ENCODE results near the gene KBTBD2.
"Not testable (repeated sequence)": the region's sequence is repeated elsewhere in the genome, so short reads cannot be mapped to it uniquely, and the experiment has no call there.

The KBTBD2 gene

DNA sequence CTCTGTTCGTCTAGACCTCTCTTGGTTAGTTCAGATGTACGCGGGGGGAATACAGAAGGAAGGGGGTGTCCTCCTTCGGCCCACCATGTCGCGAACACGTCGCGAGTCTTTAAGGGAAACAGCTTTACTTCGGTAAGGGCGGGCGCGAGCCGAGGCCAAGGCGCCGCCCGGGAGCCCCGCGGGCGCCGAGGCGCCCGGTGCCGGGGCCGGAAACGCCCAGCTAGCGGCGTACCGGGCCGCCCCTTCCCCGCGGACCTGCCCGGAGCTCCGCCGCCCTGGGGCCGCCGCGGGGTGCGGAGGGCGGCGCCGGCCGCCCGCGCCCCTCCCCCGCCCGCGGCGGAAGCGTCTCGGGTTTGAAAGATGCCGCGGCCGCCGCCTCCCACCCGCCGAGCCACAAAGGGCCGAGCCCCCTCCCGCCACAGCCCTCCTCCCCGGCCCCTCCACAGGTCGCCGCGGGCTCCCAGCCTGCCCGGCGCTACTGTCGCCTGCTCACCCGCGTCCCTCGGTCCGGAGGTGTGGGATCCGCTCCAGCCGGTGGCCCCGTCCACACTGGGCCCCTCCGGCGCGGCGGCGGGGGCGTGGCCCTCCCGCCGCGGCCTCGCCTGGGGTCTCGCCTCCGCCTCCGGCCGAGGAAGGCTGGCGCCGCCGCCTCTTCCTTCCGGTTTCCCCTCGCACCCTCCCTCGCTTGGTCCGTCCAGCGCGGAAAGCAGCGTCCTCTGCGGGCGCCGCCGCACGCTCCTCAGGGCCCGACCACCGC, at the start of gene KBTBD2:
Gene KBTBD2, minus strand, starts transcription at position 718 of the 757 bp plus-strand sequence. CDS start 12,156 bp downstream, outside the sequence.
- peak; percentile 64 for DNase-seq

DNA sequence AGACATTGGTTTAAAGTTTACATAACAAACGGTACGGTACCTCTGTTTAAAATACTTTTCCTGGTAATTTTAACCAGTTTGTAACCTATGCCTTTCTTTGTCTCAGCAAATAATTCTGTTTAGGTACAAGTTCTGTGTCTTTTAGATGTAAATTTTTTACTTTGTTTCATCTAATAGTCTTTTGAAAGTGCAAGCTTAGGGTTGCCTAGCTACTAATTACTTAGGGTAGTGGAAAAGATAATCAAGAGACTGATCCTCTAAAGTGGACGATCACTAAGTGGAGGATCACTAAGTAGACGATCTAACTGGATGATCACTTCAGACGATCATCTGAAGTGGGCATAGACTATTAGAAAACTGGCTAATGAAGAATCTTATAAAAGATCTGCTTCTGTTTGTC, 49.6 kb upstream of the KBTBD2 start:
- DNase-seq = peak; percentile 10

DNA sequence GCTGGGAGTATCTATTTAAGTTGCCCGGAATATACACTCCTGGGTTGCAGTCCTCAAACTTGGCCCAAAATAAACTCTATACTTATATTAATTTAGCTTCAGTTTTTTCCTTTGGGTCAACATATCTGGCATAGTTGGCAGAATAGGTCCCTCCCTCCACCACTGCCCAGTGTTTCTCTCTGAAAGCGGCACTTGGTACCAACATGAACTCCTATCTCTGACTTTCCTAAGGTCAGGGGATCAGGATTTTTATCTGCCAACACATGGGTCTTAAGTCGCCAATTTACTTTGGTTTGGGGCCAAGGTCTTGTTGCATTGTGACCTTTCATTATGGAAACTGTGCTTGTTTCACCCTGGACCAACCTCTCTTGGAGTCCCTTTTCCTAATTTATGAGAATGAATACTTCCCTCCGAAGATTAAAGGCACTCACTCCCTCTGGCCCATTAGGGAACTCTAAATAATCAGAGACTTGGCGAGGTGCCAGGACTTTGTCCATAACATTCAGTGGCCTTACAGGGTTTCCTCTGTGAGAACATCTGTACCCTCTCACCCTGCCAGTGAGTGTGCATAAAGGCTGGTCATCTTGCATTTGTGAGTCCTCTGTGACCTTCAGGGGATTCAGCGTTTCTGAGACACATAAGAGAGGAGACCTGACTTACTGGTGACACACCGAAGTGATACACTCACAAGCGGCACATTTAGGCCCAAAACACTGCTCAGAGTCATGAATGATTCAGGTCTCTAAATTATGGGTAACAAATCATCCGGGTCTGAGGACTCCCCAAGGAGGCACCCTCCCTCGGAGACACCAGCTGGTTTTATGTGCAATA, 46.0 kb upstream of the KBTBD2 start:
- DNase-seq = peak; percentile 44

DNA sequence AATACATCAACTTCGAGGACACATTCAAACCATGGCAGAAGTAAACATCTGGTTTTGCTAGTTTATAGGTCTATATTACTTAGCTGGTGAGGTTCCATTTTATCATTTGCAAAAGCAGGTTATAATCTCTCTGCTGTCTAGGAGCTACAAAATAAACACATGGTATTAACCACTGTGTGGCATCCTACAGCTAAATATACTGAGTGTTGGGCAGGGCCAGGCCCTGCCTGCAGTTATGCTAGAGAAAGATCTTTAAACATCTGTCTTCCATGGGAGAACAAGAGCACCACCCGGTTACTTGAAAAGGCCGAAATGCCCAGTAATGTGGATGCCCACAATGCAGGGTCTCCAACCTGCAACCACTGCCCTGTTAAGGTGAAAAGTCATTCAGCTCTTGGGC, 45.1 kb upstream of the KBTBD2 start:
- DNase-seq = no peak

DNA sequence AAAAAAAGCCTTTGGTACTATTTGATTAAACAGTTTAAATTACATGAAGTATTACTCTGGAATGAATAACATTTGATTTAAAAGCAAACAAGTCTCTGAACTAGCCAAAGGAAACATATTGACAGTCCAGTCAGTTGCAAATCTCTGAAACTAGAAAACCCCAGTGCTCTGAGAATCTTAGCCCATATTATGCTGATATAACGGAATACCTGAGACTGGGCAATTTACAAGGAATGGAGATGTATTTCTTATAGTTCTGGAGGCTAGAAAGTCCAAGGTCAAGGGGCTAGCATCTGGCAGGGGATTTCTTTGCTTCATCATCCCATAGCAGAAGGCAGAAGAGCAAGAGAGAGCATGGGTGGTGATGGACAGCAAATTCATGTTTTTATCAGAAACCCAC, 44.0 kb upstream of the KBTBD2 start:
- DNase-seq = no peak

DNA sequence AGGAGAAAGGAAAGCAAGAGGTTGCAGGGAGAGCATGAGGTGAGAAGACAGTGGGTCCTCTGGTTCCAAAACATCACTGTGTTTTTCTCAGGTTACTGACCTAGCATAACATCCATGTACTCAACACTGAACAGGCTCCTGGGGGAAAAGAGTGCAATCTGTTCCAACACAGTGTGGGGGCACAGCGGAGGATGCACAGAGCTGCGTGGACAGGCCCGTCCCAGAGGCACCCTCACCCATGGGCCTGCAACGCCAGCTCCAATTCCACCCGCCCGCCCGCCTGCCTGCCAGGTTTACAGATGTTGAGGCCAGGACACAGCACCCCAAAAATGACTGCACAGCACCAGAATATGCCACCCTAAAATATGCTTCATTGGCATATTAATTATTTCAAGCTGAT, 38.8 kb upstream of the KBTBD2 start:
- DNase-seq = no peak

DNA sequence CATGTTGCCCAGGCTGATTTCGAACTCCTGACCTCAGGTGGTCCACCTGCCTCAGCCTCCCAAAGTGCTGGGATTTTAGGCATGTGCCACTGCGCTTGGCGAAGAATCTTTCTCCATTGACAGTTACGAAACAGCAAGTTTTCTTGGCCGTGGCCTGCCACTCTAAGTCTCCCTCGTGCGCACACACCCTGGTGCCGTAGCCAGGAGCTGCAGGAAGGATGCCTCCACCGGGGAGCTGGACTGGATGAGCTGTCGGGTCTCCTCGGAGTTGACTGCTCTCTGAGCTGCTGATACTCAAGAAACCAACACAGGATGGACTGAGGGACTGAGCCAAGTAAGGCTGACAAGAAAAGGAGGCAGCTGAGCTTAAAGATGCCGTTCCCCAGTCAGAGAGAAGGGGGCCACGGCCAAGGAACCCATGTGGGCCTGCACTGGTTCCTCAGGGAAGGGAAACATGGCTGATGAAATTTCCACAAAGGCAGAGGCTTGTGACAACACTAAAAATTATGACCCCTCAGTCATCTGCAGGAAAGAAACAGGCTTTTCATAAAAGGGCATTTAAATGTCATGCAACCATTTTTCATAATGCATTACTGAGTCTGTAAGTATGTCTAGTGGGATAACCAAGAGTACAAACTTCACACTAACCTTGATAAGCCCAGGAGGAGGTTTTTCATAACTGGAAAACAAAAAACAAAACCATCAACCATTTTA, 38.0 kb upstream of the KBTBD2 start:
- no peak for DNase-seq

DNA sequence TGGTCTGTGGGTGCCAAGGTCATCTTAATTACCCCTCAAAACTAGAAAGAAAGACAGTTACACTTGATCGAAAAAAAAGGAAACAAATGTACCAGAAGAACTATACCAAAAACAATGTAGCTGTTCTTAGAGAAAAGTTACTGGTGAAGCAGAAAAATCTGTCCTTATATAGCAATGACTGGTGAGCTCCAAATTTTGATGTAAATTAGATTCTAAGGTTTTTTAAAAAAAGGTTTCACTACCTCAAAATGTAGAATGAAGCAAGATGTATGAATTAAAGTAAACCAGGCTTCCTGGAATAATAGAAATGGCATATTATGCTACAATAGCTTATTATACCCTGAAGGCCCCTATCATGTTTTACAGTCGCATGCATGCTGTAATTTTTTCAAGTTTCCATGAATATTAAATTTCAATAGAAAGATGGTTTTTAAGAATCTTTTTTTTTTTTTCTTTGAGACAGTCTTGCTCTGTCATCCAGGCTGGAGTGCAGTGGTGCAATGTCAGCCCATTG, 37.3 kb upstream of the KBTBD2 start:
- no peak for DNase-seq

DNA sequence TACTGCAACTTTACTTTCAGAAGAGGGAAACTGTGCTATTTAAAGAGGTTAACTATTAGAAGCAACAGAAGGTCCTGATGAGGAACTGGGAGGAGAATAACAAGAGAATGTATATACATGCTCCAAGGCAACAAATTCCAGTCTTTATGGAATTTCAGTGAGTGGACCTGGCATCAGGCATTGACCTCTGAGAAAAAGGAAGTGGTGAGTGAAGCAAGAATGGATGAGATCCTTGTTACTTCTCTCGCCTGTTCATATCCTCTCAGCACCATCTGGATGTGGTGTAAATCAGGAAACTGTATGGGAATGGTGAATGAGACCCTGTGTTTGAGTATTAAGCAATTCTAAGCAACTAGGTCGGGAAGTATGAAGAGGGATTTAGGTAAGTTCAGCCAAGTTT, 30.3 kb upstream of the KBTBD2 start:
- no peak for DNase-seq

DNA sequence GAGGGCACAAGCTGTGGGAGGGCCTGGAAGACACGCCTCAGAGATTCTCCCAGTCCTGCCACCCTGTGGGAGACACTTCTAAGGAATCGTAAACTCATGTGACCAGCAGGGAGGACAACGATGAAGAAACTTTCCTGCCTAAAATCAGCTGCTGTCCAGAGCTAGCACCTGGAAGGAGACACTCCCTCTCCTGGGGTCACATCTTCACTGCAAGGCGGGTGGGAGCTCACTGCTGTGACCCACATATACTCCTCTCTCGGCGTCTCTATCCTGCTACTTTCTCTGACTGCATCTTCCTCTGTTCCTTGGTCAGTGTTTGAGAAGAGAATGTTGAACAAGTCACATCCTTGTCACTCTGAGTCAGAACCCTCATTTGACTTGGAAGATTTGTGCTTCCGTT, 25.4 kb upstream of the KBTBD2 start:
- DNase-seq = not testable (repeated sequence)

DNA sequence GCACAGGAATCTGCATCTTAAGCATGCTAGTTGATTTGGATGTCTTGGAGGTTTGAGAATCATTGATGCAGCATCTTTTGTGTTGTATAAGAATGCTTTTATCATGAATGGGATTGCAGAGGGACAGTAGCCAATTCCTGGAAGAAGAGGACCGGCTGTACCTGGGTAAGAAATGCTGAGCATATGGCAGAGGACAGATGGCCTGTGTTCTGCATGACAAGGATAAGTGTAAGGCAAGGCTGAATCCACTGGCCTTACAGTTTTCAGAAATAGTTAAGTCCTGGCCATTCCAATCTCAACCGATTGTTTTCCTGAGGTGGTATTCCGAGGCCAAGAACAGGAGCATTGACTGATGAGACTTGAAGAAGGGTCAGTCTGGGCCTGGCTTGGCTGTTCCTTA, 24.4 kb upstream of the KBTBD2 start:
- DNase-seq = no peak

DNA sequence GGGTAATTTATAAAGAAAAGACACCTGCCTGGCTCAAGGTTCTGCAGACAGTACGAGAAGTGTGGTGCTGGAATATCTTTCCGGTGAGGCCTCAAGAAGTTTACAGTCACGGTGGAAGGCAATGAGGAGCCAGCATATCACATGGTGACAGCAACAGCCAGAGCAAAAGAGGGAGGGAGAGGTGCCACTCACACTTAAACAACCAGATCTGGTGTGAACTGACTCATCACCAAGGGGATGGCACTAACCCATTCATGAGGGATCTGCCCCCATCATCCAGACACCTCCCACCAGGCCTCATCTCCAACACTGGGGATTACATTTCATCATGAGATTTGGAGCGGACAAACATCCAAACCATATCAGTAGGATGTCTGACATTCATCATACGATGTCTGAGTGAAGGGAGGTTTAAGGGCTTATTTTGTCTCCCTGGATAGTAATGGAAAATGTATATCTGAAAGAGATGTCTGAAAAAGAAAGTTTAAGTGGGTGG, 23.5 kb upstream of the KBTBD2 start:
- DNase-seq = no peak

DNA sequence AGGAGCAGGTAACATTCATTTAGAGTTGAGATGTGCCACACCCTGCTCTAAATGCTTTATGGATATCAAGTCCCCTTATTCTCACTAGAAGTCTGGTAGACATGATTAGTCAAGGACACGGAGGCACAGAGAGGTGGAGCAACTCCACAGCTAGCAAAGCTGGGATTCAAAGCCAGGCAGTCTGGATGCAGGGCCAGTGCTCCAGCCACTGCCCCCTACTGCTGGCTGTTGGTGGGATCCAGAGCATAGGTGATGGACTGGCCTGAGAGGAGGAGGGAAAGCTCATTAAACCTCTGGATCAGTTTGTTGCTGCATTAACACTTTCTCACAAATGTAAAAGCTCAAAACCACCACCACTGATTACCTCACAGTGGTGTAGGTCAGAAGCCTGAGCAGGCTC, 22.6 kb upstream of the KBTBD2 start:
- no peak for DNase-seq

DNA sequence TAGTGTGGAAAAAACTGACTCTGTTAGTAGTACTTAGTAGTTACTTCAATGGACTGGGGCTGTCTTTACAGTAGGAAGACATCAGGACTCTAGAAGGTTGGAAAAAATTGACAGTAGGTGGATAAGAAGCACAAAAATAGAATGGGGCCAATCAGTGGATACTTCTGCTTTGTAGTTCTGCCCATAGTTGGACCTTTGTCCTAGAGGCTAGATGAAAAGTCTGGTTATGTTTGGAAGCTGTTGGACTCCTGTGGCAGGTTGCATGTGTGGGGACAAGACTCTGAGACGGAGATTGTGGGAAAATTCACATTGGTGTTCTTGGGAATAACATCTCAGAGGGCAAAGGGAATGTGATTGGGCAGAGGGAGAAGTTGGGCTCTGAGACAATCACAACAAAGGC, 18.6 kb upstream of the KBTBD2 start:
- no peak for DNase-seq

DNA sequence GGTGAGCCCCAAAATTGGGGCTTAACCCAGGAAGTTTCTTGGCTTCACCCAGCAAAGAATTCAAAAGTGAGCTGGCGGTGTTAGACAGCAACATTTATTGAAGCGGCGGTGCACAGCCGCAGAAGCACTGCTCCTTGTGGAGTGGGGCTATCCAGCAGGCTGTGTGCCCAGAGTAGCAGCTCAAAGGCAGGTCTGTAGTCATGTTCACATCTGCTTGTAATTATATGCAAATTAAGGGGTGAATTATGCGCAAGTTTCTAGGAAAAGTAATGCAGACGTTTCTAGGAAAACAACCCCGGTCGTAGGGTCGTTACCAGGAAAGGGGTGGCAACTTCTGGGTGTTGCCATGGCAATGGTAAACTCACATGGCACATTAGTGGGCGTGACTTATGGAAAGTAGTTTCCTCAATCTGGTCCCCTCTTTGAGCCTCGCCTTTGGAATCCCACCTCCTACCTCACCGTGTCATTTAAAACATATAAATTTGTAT, 13.7 kb upstream of the KBTBD2 start:
- no peak for DNase-seq

DNA sequence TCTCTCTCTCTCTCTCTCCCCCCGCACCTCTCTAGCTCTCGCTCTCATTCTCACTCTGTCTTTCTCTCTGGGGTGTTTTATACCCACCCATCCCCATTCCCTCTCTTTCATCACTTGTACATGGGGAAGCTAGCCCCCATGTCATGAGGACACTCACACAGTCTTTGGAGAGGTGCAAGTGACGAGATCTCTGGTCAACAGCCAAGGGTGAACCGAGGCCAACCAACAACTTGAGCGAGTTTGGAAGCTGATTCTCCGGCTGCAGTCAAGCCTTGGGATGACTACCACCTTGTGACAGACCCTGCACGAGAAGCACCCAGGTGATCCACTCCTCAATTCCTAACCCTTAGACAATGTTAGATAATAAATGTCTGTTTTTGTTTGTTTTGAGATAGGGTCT, 10.1 kb upstream of the KBTBD2 start:
- no peak for DNase-seq

DNA sequence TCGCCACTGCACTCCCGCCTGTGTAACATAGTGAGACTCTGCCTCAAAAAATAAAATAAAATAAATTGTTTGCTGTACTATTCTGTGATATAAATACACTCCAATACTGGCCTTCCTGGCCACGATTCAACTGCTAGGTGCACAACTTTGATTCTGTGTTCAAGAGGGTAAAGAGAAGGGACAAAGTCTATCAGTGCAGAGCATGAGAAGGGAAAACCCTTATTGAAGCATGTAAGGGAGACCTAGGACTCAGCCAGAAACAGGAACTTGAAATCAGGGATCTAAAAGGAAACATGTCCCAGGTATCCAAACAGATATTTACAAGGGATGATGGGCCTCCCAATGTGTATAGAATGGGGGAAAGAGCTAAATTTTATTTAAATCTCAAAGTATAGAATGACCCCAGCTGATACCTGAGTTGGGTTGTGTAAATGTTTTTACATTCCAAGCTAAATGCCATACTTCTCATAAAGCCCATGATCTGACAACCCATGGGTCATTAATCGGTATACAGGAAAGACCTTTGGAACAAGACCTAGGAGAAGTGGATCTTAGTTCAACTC, 9.0 kb upstream of the KBTBD2 start:
- DNase-seq = no peak

DNA sequence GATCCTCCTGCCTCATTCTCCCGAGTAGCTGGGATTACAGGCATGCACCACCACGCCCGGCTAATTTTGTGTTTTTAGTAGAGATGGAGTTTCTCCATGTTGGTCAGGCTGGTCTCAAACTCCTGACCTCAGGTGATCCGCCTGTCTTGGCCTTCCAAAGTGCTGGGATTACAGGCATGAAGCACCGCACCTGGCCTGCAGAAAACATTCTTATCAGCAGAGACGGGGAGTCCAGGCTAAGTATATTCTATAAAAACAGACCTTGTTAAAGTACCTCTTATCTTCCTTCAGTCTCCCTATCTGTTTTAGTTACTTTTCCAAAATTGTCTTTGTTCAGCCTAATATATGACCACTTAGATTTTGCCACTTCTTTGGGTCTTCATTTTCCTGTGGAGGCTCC, 5.8 kb upstream of the KBTBD2 start:
- not testable (repeated sequence) for DNase-seq

DNA sequence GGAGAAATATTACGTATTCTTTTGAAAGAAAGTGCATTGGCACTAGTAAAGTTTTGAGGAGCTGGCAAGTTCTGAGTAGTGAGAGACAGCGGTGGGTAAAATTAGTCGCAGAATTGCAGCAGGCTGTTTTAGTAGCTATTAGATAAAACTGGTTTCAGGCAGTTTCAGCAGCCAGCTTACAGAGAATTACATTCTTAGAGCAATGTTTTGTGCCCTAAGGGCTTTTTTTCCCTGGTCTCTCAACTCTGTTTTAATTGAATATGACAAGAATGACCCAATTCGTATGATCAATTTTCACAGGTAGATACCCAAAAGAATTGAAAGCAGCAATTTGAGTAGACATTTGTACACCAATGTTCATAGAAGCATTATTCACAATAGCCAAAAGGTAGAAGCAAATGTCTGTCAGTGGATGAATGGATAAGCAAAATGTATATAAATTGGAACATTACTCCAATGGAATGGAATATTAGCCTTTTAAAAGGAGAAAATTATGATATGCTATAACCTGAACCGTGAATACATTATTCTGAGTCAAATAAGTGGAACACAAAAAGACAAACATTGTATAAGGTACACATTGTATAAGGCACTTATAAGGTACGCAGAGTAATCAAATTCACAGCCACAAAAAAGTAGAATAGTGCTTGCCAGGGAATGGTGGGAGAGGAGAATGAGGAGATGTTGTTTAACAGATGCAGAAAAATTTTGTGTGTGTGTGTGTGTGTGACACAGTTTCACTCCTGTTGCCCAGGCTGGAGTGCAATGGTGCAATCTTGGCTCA, 5.2 kb upstream of the KBTBD2 start:
- DNase-seq = no peak

DNA sequence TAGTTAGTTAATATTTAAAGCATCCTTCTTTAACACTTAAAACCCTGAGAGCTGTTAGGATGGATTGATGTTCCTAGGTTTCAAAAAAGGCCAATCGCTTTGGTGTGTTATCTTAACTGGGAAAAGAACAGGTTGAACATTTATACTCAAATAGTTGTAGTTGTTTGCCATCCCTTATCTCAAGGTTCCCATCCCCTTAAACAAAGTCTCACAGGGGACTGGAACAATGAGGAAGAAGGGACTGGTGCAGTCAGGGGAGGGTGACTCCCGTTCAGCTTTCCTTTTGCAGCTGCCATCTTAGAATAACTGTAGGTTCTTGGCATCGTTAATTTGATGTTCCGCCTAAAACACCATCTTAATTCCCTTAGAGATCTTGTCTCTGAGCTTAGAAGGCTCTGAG, 2.6 kb upstream of the KBTBD2 start:
- no peak for DNase-seq

DNA sequence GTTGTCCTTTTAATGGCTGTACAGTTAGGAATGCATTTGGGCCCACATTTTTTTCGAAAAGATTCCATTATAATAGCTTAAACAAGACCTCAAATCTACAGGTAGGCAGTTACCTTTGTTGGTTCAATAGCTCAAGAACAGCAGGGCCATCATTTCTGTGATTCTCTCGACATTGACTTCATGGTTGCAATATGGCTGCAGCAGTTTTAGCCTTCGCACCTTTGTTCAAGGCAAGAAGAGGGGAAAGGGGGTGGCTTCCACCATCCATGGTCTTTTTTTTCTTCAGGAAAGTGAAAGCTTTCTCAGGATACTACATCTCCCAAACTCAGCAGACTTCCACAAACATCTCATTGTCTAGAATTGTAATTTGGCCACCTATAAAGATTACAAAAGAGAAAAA, 2.2 kb upstream of the KBTBD2 start:
- DNase-seq = no peak

DNA sequence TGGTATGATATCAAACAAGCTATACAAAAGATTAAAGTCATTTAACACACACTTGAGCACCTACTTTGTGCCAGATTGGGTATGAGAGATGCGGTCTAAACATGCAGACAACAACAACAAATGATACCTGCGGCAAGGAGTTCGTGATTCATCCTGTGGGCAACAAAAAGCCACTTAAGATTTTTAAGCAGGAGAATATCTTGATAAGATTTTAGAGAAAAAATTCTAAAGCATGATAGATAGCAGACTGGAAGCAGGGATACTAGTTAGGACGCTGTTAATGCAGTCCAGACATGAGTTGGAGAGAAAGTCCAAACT, 1.6 kb upstream of the KBTBD2 start:
- no peak for DNase-seq

All from DMS79 (cell line).